HCT116 (cell line): ENCODE measurements around the gene SCAND1. TPM values are rescaled to one million over a fixed set of nuclear protein-coding genes. Genes with fewer than 3 reads are reported as not detected.

ENCODE experiments used
- ATAC-seq: fragments of 200-7000 bp; cut with Tn5 transposase; 2 replicates; pipeline ENCODE4 v1.9.1; 2020; ENCODE audit warnings: mild to moderate bottlenecking, moderate library complexity
- BruUV-seq: library from RNA; stranded (reverse); fragments of 400-500 nt; replicated peaks from 2 replicates; lab custom pipeline; 2021; lab: Mats Ljungman, UMichigan
- CTCF ChIA-PET: fragments of 300-600 bp; sonication (Branson Sonifier 250); formaldehyde crosslinking; loops from one replicate; lab custom pipeline; 2021; ENCODE audit warnings: antibody characterized with exemption; lab: Charles Lee
- POLR2A ChIA-PET: fragments of 300-600, 350-600 bp; sonication (Branson Sonifier 250); formaldehyde crosslinking; loops from one replicate; lab custom pipeline; 2021; ENCODE audit warnings: antibody characterized with exemption; lab: Charles Lee
- RAD21 ChIA-PET, 2 experiments: fragments of 300-600 bp; sonication (Branson Sonifier 250); formaldehyde crosslinking; loops; one replicate each; lab custom pipeline; 2023; ENCODE audit warnings: low total read pairs in 2 of 2; ENCODE audit not compliant: uncharacterized antibody in 2 of 2, unreplicated experiment in 2 of 2, low non-redundant PET in 1 of 2; lab: Charles Lee
- DNase-seq: peaks from one replicate; pipeline ENCODE4 v3.0.0-alpha.2; 2010; ENCODE audit warnings: low read depth, low spot score
- H2AFZ ChIP-seq: fragments of 200-600 bp; shearing (Covaris generic), sonication (generic); 2 replicates; pipeline ENCODE4 v1.6.1; 2017; ENCODE audit warnings: low read depth, mixed run types, mixed read lengths, antibody characterized with exemption, low read length; ENCODE audit not compliant: poor library complexity, severe bottlenecking
- H3K27ac ChIP-seq: 2 replicates; pipeline ENCODE4 v1.5.1; 2012; ENCODE audit warnings: low read depth, low read length
- H3K27me3 ChIP-seq: fragments of 200-600 bp; sonication (generic); 2 replicates; pipeline ENCODE4 v1.6.1; 2016; ENCODE audit warnings: mixed run types, low read length, mixed read lengths; ENCODE audit not compliant: insufficient read depth
- H3K36me3 ChIP-seq, 2 experiments: fragments of 200-500 bp in 1 of 2; fragments of 200-600 bp in 1 of 2; sonication (Bioruptor generic) in 1 of 2; sonication (generic) in 1 of 2; 2 replicates each; pipeline versions ENCODE4 v1.5.1 to v1.6.1; 2014 to 2016; ENCODE audit warnings: low read length in 2 of 2, inconsistent platforms in 1 of 2, mixed read lengths in 1 of 2, mixed run types in 1 of 2; ENCODE audit not compliant: insufficient read depth in 2 of 2, control insufficient read depth in 1 of 2
- H3K4me1 ChIP-seq, 2 experiments: fragments of 200-600 bp in 1 of 2; sonication (generic) in 1 of 2; 2 replicates each; pipeline versions ENCODE4 v1.5.1 to v1.6.1; 2012 to 2017; ENCODE audit warnings: low read length in 2 of 2, inconsistent platforms in 1 of 2, mild to moderate bottlenecking in 1 of 2, mixed read lengths in 1 of 2, mixed run types in 1 of 2, moderate library complexity in 1 of 2; ENCODE audit not compliant: insufficient read depth in 2 of 2, control insufficient read depth in 1 of 2
- H3K4me2 ChIP-seq: fragments of 200-600 bp; sonication (generic); 2 replicates; pipeline ENCODE4 v1.6.1; 2017; ENCODE audit warnings: mixed run types, low read length, mixed read lengths
- H3K4me3 ChIP-seq, 2 experiments: fragments of 200-600 bp in 1 of 2; sonication (generic) in 1 of 2; replicated peaks in 1 of 2; 2 replicates each; pipeline ENCODE4 v1.5.1; 2011 to 2016; ENCODE audit warnings: low read length in 2 of 2, control low read depth in 1 of 2, low read depth in 1 of 2, mild to moderate bottlenecking in 1 of 2, mixed read lengths in 1 of 2, mixed run types in 1 of 2
- H3K79me2 ChIP-seq: fragments of 200-600 bp; sonication (generic); 2 replicates; pipeline ENCODE4 v1.6.1; 2017; ENCODE audit warnings: mild to moderate bottlenecking, mixed run types, low read length, moderate library complexity, mixed read lengths; ENCODE audit not compliant: insufficient read depth
- H3K9ac ChIP-seq: fragments of 200-600 bp; sonication (generic); 2 replicates; pipeline ENCODE4 v1.6.1; 2016; ENCODE audit warnings: low read length, mixed read lengths
- H3K9me2 ChIP-seq: fragments of 200-600 bp; sonication (generic), shearing (Covaris generic); 2 replicates; pipeline ENCODE4 v1.6.1; 2017; ENCODE audit warnings: mixed run types, mild to moderate bottlenecking, moderate library complexity; ENCODE audit not compliant: insufficient read depth
- H3K9me3 ChIP-seq, 2 experiments: fragments of 200-500 bp in 1 of 2; fragments of 200-600 bp in 1 of 2; sonication (Bioruptor generic) in 1 of 2; sonication (generic) in 1 of 2; 2 replicates each; pipeline ENCODE4 v1.6.1; 2014 to 2017; ENCODE audit warnings: low read length in 2 of 2, mixed read lengths in 2 of 2, inconsistent platforms in 1 of 2, low read depth in 1 of 2, mild to moderate bottlenecking in 1 of 2, mixed run types in 1 of 2, moderate library complexity in 1 of 2; ENCODE audit not compliant: control insufficient read depth in 1 of 2, insufficient read depth in 1 of 2
- H4K20me1 ChIP-seq: fragments of 200-600 bp; sonication (generic), shearing (Covaris generic); 2 replicates; pipeline ENCODE4 v1.6.1; 2017; ENCODE audit warnings: mixed run types, mild to moderate bottlenecking, moderate library complexity; ENCODE audit not compliant: insufficient read depth
- CTCF ChIP-seq, 3 experiments: fragments of 200-600 bp in 1 of 3; sonication (generic) in 1 of 3; IDR thresholded peaks in 2 of 3; conservative IDR thresholded peaks in 1 of 3; 2 replicates each; pipeline ENCODE4 v1.5.1; 2012 to 2017; ENCODE audit warnings: low read depth in 2 of 3, low read length in 2 of 3, antibody characterized with exemption in 1 of 3, borderline replicate concordance in 1 of 3, control low read depth in 1 of 3, mild to moderate bottlenecking in 1 of 3, mixed read lengths in 1 of 3, mixed run types in 1 of 3, moderate library complexity in 1 of 3; ENCODE audit not compliant: insufficient read depth in 1 of 3
- ELF1 ChIP-seq: IDR thresholded peaks from 2 replicates; pipeline ENCODE4 v1.6.1; 2012; ENCODE audit warnings: low read depth, borderline replicate concordance
- FOSL1 ChIP-seq: IDR thresholded peaks from 2 replicates; pipeline ENCODE4 v1.6.1; 2012; ENCODE audit warnings: low read depth
- POLR2AphosphoS5 ChIP-seq: IDR thresholded peaks from 2 replicates; pipeline ENCODE4 v1.6.1; 2011; ENCODE audit warnings: mild to moderate bottlenecking, low read depth, low read length, moderate library complexity
- RAD21 ChIP-seq: IDR thresholded peaks from 2 replicates; pipeline ENCODE4 v1.6.1; 2012; ENCODE audit warnings: low read depth, mild to moderate bottlenecking
- SP1 ChIP-seq: IDR thresholded peaks from 2 replicates; pipeline ENCODE4 v1.6.1; 2012; ENCODE audit warnings: low read depth
- YY1 ChIP-seq: IDR thresholded peaks from 2 replicates; pipeline ENCODE4 v1.6.1; 2011; ENCODE audit warnings: low read length, low read depth, moderate library complexity, mild to moderate bottlenecking; ENCODE audit not compliant: insufficient replicate concordance; ENCODE audit errors: extremely low read depth
- ZFX ChIP-seq: fragments of 450-650 bp; IDR thresholded peaks from 2 replicates; pipeline ENCODE4 v1.6.1; 2017
- ZNF274 ChIP-seq: fragments of 200-500 bp; sonication (Bioruptor generic); IDR thresholded peaks from 2 replicates; pipeline ENCODE4 v1.6.1; 2014; ENCODE audit warnings: mild to moderate bottlenecking, low read depth, low read length, inconsistent platforms
- intact Hi-C: fragments of 100-400 bp; cut with micrococcal nuclease; formaldehyde crosslinking; loops from 2 replicates; pipeline ENCODE4 v1.10.0; 2022
- total RNA-seq: library from RNA; stranded (reverse); gene quantifications from one replicate; pipeline ENCODE4 v1.2.1, GENCODE V29; 2021; ENCODE audit not compliant: unreplicated experiment

SCAND1 gene
- total RNA-seq, 1 experiment from 2014 or later = 46.2 TPM

DNA sequence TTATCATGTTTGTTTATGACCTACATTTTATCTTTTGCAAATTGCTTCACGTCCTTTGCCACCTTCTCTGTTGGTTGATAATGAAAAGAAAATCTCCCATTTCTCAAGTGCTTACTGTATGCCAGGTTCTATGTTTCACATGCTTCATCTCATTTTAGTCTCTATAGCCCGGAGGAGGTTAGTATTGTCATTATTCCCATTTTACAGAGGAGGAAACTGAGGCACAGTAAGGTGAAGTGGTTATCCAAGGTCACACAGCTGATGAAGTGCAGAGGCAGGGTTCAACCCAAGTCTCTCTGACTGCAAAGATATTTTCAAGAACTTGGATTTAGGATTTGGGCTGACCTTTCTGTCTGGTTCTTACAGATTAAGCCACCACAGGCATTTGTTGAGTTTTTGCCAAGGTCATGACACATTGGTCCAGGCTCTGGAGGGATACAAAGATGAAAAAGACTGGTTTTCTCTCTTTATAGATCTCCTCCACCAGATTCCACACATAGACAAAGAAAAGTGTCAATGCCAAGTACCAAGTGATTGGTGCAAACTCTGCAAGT lies 34.7 kb upstream of the SCAND1 start:
- H3K9me3 ChIP-seq = no peaks in the 10 kb centered on the region
- ChIA-PET POLR2A (no interaction called here), RAD21 (interaction anchor here in 1 of 2 experiments (1.5 kb wide), 1 partner anchor 150 kb away, joined by 3 read pairs; no protein-coding TSS in a partner anchor), CTCF (interaction anchor here (1.5 to 11.9 kb wide), 2 partner anchors 35 to 149 kb away, joined by 4 to 442 read pairs; partner anchors contain the start of gene SCAND1)
- H3K4me3 ChIP-seq = no peak overlapping the region
- no peak overlapping the region for H2AFZ ChIP-seq
- DNase-seq (no peak), ATAC-seq (no peak)
- intact Hi-C loops = no loop called here
- H3K36me3 ChIP-seq = no peaks in the 10 kb centered on the region
- H3K4me1 ChIP-seq = peaks cover 2 to 14% of the 10 kb centered on the region in 2 experiments; a peak in 2 of 4 replicates
- no TSS peak for BruUV-seq
- H3K27ac ChIP-seq = no peak overlapping the region
- no peak overlapping the region for H3K4me2 ChIP-seq
- no peaks in the 10 kb centered on the region for H4K20me1 ChIP-seq
- no peaks in the 10 kb centered on the region for H3K9me2 ChIP-seq
- H3K79me2 ChIP-seq = no peaks in the 10 kb centered on the region
- no peaks in the 10 kb centered on the region for H3K27me3 ChIP-seq
- H3K9ac ChIP-seq = no peak overlapping the region
- TF ChIP-seq SP1 (no peak), YY1 (no peak), FOSL1 (no peak), CTCF (IDR thresholded peaks at IDR 0.05 in 2 of 3, conservative IDR thresholded peaks at IDR 0.05 in 1 of 3; ENCODE audit: borderline replicate concordance in 1 of 3, insufficient read depth in 1 of 3, low read depth in 2 of 3, low read length in 2 of 3) (no peak), ELF1 (no peak), ZNF274 (no peak), POLR2AphosphoS5 (no peak), ZFX (no peak), RAD21 (no peak)
